Kidney epithelial cell (primary cell): ENCODE results near the gene PIP5KL1. TPM values are rescaled to one million over a fixed set of nuclear protein-coding genes. Genes with fewer than 3 reads are reported as not detected.

Experiments used
- DNase-seq: peaks from one replicate; pipeline ENCODE4 v3.0.0-alpha.2; 2010; ENCODE audit warnings: low read depth
- H3K27me3 ChIP-seq: 2 replicates; pipeline ENCODE4 v1.6.0; 2011; ENCODE audit warnings: low read length; ENCODE audit not compliant: control insufficient read depth, insufficient read depth
- H3K36me3 ChIP-seq: 2 replicates; pipeline ENCODE4 v1.5.1; 2011; ENCODE audit warnings: low read length; ENCODE audit not compliant: control insufficient read depth, insufficient read depth
- H3K4me3 ChIP-seq: 2 replicates; pipeline ENCODE4 v1.5.1; 2011; ENCODE audit warnings: low read depth, mild to moderate bottlenecking, control low read depth, low read length
- total RNA-seq: library from RNA; depleted of rRNA; stranded (reverse); fragments of >200 nt; gene quantifications from 2 replicates; pipeline ENCODE4 v1.2.3, GENCODE V29; 2015
- TF ChIP-seq, protein P1 (sequence below): IDR thresholded peaks from 2 replicates; pipeline ENCODE4 v1.5.1; 2011; ENCODE audit warnings: mild to moderate bottlenecking, moderate library complexity, low read length, control low read depth, inconsistent platforms; ENCODE audit not compliant: insufficient read depth, poor library complexity, severe bottlenecking

PIP5KL1 gene
- total RNA-seq, 1 donor from 2014 or later, result 3.6 TPM

DNA sequence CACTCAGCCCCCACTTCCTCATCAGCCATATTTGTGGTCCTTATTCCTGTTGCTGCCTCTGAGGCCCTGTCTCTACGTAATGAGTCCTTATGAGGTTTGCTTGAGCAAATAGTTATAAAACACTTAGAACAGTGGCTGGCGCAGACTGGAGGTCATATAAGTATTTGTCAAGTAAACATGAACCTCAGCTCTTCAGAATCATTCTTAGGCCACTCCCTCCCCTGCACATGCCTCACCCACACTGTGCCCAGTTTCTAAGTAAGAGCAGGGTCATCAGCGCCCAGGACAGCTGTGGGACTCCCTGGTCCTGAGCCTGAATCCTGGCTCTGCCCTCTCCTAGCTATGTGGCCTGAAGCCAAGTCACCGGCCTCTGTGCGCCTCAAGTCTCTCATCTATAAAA lies 17.7 kb downstream of the PIP5KL1 start:
- no peaks in the 10 kb centered on the region for H3K36me3 ChIP-seq
- no peak for DNase-seq
- no peak overlapping the region for H3K4me3 ChIP-seq
- TF ChIP-seq, protein P1, sequence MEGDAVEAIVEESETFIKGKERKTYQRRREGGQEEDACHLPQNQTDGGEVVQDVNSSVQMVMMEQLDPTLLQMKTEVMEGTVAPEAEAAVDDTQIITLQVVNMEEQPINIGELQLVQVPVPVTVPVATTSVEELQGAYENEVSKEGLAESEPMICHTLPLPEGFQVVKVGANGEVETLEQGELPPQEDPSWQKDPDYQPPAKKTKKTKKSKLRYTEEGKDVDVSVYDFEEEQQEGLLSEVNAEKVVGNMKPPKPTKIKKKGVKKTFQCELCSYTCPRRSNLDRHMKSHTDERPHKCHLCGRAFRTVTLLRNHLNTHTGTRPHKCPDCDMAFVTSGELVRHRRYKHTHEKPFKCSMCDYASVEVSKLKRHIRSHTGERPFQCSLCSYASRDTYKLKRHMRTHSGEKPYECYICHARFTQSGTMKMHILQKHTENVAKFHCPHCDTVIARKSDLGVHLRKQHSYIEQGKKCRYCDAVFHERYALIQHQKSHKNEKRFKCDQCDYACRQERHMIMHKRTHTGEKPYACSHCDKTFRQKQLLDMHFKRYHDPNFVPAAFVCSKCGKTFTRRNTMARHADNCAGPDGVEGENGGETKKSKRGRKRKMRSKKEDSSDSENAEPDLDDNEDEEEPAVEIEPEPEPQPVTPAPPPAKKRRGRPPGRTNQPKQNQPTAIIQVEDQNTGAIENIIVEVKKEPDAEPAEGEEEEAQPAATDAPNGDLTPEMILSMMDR, result no peak
- H3K27me3 ChIP-seq, result no peaks in the 10 kb centered on the region

- TF ChIP-seq, protein P1, result no peak
- H3K27me3 ChIP-seq, result no peaks in the 10 kb centered on the region
- DNase-seq, result no peak
- no peaks in the 10 kb centered on the region for H3K36me3 ChIP-seq
- no peak overlapping the region for H3K4me3 ChIP-seq
Observed at GRCh38 chr9:127912296-127912695, 18.3 kb downstream of the PIP5KL1 start.

- Histone ChIP-seq H3K27me3 (no peaks in the 10 kb centered on the region), H3K4me3 (no peak overlapping the region), H3K36me3 (no peaks in the 10 kb centered on the region)
- no peak for DNase-seq
- TF ChIP-seq, protein P1, result peak; percentile 33
Observed at GRCh38 chr9:127910613-127911205, 19.9 kb downstream of the PIP5KL1 start.

DNA sequence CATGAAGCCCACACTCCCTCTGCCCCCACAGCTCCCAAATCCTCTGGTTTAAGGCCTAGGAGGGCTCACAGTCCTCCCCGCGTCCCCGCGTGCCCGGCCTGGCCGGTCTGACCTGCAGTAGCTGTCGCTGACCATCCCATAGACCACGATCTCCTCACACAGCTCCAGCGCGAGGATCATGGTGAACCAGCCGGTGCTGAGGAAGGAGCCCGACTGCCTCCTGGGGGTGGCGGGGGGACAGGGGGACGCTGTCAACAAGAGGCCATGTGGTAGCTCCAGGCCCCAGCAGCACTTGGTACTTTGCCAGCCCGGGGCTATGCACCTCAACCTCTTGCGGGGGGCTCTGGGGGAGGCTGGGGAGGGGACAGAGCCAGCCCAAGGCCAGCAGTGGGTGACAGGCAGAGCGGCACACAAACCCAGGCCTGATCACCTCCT lies 20.7 kb downstream of the PIP5KL1 start:
- Histone ChIP-seq H3K4me3 (no peak overlapping the region), H3K27me3 (no peaks in the 10 kb centered on the region), H3K36me3 (no peaks in the 10 kb centered on the region)
- no peak for DNase-seq
- TF ChIP-seq, protein P1, result no peak

- Histone ChIP-seq H3K4me3 (no peak overlapping the region), H3K27me3 (no peaks in the 10 kb centered on the region)
- TF ChIP-seq, protein P1, result no peak
Observed at GRCh38 chr9:127908660-127908926, 22.0 kb downstream of the PIP5KL1 start.

More at GRCh38 chr9:127908660-127908926, 22.0 kb downstream of the PIP5KL1 start:
- H3K36me3 ChIP-seq, result no peaks in the 10 kb centered on the region
- DNase-seq, result no peak
